Neuron (in vitro differentiated cells): ENCODE results near the gene RLBP1.
"Not testable (repeated sequence)": the region's sequence is repeated elsewhere in the genome, so short reads cannot be mapped to it uniquely, and the experiment has no call there.

Source experiments
- H2AFZ ChIP-seq: one replicate; pipeline ENCODE4 v1.6.1; 2013; ENCODE audit warnings: low read depth, mild to moderate bottlenecking, inconsistent platforms, low read length, moderate library complexity
- H3K27me3 ChIP-seq: one replicate; pipeline ENCODE4 v1.6.1; 2013; ENCODE audit warnings: low read length; ENCODE audit not compliant: insufficient read depth
- H3K36me3 ChIP-seq: one replicate; pipeline ENCODE4 v1.6.1; 2013; ENCODE audit warnings: low read length; ENCODE audit not compliant: insufficient read depth
- H3K4me1 ChIP-seq: one replicate; pipeline ENCODE4 v1.6.1; 2013; ENCODE audit warnings: low read length; ENCODE audit not compliant: insufficient read depth
- H3K4me3 ChIP-seq: 2 replicates; pipeline ENCODE4 v1.5.1; 2013; ENCODE audit warnings: mild to moderate bottlenecking, low read length, moderate library complexity
- H3K9me3 ChIP-seq: one replicate; pipeline ENCODE4 v1.6.1; 2013; ENCODE audit warnings: low read length

Gene RLBP1

DNA sequence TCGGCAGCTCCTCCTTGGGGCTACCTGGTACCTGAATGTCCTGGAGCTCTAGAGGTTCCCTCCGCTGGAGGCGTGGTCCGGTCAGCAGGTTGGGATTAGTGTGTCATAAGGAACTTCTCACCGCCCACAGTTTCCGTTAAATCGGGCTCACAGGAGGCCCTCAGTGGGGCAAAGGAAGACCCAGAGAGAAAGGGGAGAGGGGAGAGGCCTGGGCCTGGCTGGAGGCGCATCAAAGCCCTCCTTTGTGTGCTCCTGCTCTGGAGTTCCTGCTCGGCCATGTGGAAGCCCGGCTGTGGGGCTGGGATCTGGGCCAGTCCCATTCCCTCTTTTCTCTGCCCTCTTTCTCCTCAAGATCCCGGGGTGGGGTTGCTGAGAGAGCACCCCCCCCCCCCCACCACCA lies at the start of gene RLBP1:
Gene RLBP1, minus strand, starts transcription at position 37 of the 400 bp plus-strand sequence. CDS start 2,604 bp downstream, outside the sequence.
- H2AFZ ChIP-seq: no peak within 1 kb of the TSS
- no peaks in the 10 kb centered on the region for H3K27me3 ChIP-seq
- H3K4me1 ChIP-seq: peaks cover 8% of the 10 kb centered on the region
- H3K4me3 ChIP-seq: no peak within 1 kb of the TSS
- no peaks in the 10 kb centered on the region for H3K36me3 ChIP-seq
- no peaks in the 10 kb centered on the region for H3K9me3 ChIP-seq

DNA sequence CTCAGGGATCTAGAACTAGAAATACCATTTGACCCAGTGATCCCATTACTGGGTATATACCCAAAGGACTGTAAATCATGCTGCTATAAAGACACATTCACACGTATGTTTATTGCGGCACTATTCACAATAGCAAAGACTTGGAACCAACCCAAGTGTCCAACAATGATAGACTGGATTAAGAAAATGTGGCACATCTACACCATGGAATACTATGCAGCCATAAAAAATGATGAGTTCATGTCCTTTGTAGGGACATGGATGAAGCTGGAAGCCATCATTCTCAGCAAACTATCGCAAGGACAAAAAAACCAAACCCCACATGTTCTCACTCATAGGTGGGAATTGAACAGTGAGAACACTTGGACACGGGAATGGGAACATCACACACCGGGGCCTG lies 28.8 kb upstream of the RLBP1 start:
- H3K9me3 ChIP-seq, H2AFZ ChIP-seq, H3K27me3 ChIP-seq, H3K4me3 ChIP-seq, H3K4me1 ChIP-seq: not testable (repeated sequence)
- peaks cover 54% of the 10 kb centered on the region for H3K36me3 ChIP-seq

DNA sequence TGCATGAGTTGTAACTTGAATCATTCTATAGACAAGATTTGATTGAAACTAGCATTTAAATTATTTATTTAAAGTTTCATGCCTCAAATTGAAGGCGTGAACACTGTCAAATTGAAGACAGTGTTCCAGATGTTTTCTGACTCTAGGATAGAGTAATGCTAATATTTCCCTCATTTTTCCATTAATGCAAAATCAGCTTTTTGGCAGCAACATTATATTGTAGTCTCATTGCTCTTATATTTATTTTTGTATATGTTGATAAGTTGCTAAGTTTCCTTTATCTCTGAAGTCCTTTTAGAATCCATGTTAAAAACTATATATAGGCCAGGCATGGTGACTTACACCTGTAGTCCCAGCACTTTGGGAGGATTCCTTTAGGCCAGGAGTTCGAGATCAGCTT lies 27.2 kb upstream of the RLBP1 start:
- H3K4me1 ChIP-seq: peaks cover 14% of the 10 kb centered on the region
- no peak overlapping the region for H3K4me3 ChIP-seq
- H2AFZ ChIP-seq: no peak overlapping the region
- peaks cover 4% of the 10 kb centered on the region for H3K9me3 ChIP-seq
- H3K27me3 ChIP-seq: no peaks in the 10 kb centered on the region
- peaks cover 48% of the 10 kb centered on the region for H3K36me3 ChIP-seq

DNA sequence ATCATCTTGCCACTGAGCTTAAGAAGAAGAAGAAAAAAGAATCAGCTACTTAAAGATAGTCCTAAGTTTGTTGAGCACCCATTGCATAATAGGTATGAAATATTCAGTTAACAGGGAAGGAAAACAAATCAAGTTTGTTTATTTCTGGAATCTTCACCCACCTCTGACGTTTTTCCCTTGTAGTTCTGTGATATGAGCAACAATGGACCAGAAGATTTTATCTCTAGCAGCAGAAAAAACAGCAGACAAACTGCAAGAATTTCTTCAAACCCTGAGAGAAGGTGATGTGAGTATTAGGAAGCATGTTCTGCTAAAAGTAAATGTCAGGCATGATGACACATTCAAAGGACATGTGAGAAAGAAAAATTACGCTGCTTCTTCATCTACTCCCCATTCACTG lies 26.1 kb upstream of the RLBP1 start:
- peaks cover 14% of the 10 kb centered on the region for H3K4me1 ChIP-seq
- no peak overlapping the region for H2AFZ ChIP-seq
- H3K27me3 ChIP-seq: no peaks in the 10 kb centered on the region
- peaks cover 45% of the 10 kb centered on the region for H3K36me3 ChIP-seq
- H3K4me3 ChIP-seq: no peak overlapping the region
- peaks cover 4% of the 10 kb centered on the region for H3K9me3 ChIP-seq

DNA sequence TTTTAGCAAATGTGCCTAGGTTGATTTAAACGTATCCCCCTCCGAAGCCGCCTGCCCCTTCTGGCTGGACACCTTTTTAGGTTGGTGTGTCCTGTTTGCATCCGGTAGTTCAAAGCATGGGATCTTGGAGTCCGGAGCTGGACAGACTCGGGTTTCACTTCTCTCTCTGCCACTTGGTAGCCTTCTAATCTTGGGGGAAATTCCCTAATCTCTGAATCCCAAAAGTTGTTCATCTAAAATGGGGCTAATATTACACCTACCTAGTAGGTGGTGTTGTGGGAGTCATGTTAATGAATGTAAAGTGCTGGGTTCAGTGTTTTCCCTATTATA lies 23.2 kb upstream of the RLBP1 start:
- Histone ChIP-seq H3K36me3 (peaks cover 30% of the 10 kb centered on the region), H3K4me1 (peaks cover 14% of the 10 kb centered on the region), H3K4me3 (peak overlapping the region; percentile 83), H2AFZ (peak overlapping the region; percentile 76), H3K9me3 (peaks cover 4% of the 10 kb centered on the region), H3K27me3 (no peaks in the 10 kb centered on the region)

DNA sequence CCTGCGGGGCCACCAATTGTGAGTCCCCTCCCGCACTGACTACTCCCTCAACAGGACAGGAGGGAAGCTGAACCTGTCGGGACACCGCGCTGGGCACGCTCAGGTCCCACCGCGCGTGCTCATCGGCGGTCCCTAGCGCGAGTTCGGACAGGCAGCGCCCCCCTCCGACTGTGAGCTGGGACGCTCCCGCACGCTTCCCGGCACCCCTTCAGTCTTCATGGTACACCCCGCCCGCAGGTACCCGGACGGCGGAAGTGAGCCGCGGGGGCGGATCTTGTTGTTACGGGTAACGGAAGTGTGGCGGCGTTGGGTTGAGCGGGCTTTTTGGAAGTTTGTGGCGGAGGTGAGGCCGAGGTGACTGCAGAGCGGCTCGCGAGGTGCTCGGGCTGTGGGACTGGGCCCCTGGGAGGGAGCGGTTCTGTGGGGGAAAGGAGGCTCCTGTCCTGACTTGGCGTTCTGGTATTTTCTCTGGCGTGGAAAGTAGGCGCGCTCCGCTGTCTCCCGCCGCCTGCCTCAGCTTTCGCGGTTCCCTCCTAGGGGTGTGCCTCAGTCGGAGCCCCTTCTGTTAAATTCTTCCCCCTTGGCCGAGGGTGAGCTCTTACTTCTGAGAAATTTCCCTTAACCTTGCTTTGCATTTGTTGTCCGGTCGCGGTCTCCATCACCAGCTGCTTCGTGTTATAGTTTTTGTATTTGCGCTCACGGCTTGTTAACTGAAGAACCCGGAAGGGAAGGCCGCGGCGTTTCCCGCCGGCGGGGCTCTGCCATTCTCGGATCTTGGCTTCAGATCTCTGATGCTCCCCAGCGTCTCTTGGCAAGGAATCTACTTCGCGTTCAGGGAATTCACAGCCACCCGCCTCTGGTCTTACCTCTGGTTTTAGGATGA lies 22.6 kb upstream of the RLBP1 start, which contains the start of gene FANCI:
Gene FANCI, plus strand, starts transcription at position 289 of the 883 bp plus-strand sequence. CDS start 3,669 bp downstream, outside the sequence.
- Histone ChIP-seq H3K9me3 (no peaks in the 10 kb centered on the region), H3K27me3 (no peaks in the 10 kb centered on the region), H3K4me3 (peak within 1 kb of the TSS; percentile 83), H3K36me3 (peaks cover 24% of the 10 kb centered on the region), H3K4me1 (peaks cover 14% of the 10 kb centered on the region), H2AFZ (peak within 1 kb of the TSS; percentile 76)

DNA sequence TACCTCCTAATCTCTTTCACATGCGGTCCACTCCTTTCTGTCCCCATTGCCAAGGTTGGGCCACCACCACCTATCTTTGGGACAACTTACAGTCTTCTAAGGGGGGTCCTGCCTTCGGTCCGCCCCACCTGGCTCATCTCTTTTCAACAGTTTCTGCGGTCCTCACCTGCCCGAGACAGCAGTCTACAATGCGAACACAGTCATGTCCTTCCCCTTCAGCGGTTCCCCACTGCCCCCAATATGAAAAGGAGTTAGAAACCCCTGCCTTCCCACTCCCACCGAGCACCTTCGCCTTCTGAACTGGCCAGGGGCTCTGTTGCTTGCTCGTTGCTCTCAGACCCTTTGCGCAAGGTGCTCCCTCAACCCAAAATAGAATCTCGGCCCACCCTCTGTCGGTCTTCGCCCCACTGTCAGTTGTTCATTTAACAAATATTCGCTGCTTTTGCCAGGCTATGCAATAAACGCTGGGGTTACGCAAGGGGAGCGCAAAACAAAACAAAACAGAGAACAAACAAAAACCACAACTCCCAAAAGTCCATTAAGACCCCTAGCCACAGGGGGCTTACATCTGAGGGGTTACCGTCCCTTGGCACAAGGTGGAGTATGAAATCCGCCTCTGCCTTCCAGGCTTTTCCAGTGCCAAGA lies 21.8 kb upstream of the RLBP1 start:
- H2AFZ ChIP-seq: peak overlapping the region; percentile 76
- H3K4me3 ChIP-seq: peak overlapping the region; percentile 83
- H3K9me3 ChIP-seq: no peaks in the 10 kb centered on the region
- H3K36me3 ChIP-seq: peaks cover 16% of the 10 kb centered on the region
- H3K4me1 ChIP-seq: peaks cover 14% of the 10 kb centered on the region
- H3K27me3 ChIP-seq: no peaks in the 10 kb centered on the region

DNA sequence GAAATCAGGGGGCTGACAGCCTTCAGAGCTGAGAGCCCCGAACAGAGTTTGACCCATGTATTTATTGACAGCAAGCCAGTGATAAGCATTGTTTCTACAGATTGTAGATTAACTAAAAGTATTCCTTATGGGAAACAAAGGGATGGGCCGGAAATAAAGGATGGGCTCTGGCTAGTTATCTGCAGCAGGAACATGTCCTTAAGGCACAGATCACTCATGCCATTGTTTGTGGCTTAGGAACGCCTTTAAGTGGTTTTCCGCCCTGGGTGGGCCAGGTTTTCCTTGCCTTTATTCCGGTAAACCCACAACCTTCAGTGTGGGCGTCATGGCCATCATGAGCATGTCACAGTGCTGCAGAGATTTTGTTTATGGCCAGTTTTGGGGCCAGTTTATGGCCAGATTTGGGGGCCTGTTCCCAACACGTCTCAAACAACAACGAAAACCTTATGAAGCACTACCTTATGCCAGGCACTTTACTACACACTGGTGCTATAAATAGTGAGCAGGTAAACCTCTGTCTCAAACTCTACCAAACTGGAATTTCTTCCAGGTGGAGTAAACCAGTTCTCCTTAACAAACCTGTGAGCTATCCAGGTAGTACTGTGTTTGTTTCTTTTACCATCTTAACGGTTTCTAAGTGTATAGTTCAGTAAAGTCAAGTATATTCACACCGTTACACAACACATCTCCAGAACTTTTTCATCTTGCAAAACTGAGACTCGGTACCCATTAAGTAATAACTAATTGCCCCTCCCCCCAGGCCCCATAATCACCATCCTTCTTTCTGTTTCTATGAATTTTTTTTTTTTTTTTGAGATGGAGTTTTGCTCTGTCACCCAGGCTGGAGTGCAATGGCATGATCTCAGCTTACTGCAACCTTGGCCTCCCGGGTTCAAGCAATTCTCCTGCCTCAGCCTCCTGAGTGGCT lies 18.8 kb upstream of the RLBP1 start:
- H3K4me1 ChIP-seq: not testable (repeated sequence)

DNA sequence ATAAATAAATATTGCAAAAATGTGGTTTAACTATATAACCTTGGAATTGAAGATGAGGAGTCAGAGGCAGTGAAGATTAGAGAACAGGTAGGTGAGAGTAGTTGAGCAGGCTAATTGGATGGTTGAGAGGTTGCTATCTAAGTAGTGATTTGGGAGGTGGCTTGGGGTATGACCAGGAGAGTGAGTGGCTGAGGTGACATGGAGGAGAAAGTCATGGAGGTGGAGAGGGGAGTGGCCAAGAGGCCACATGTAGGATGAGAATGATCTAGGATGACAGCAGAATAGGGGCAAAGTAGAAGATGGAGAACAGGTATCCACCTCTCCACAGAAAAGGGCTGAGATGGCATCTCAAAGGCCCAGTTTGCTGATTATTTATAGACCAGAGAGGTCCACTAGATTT lies 10.5 kb upstream of the RLBP1 start:
- no peak overlapping the region for H3K4me3 ChIP-seq
- no peaks in the 10 kb centered on the region for H3K9me3 ChIP-seq

More for the DNA sequence above, 18.8 kb upstream of the RLBP1 start:
- H3K27me3 ChIP-seq, H3K36me3 ChIP-seq, H3K9me3 ChIP-seq, H3K4me3 ChIP-seq, H2AFZ ChIP-seq: not testable (repeated sequence)

DNA sequence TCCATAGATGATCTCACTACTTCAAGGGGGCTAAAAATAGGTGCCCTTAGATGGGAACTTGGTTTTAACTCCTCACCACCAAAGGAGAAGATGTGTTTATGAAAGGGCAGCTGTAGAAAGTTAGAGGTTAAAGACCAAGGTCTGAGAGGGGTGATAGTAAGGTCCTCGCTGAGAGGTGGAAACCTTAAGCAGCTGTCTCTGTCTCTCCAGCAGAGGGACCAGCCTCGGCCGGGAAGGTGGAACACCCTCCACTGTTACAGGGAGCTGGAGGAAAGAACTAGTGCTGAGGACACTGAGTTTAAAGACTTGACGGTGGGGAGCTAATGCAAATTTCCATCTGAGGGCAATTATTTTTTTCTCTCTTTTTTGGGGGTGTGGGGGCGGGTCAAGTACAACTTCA lies 8.9 kb upstream of the RLBP1 start:
- H3K4me3 ChIP-seq: no peak overlapping the region
- no peaks in the 10 kb centered on the region for H3K4me1 ChIP-seq
- no peak overlapping the region for H2AFZ ChIP-seq
- no peaks in the 10 kb centered on the region for H3K9me3 ChIP-seq
- no peaks in the 10 kb centered on the region for H3K36me3 ChIP-seq
- H3K27me3 ChIP-seq: no peaks in the 10 kb centered on the region

More for the DNA sequence above, 10.5 kb upstream of the RLBP1 start:
- no peaks in the 10 kb centered on the region for H3K36me3 ChIP-seq
- H3K4me1 ChIP-seq: no peaks in the 10 kb centered on the region
- no peak overlapping the region for H2AFZ ChIP-seq
- H3K27me3 ChIP-seq: no peaks in the 10 kb centered on the region

DNA sequence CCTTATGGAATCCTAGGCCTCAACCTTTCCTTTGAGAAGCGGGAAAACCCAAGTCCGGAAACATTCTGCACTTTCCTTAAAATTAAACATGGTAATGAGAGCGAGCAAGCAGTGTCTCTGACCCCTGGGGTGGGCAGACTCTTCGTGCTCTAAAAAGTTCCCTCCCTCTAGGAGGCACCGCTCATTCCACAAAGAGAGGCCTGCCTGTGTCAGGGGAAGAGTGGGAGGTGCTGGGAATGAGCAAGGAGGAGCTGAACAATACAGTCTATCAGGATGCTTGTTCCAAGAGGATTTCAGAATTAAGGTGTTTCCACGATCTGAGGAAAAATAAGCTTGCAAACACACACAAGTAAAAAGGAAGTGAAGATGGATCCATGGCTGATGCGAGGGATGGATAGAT lies 6.0 kb upstream of the RLBP1 start:
- no peaks in the 10 kb centered on the region for H3K9me3 ChIP-seq
- H3K27me3 ChIP-seq: no peaks in the 10 kb centered on the region
- no peak overlapping the region for H2AFZ ChIP-seq
- H3K4me1 ChIP-seq: no peaks in the 10 kb centered on the region
- no peaks in the 10 kb centered on the region for H3K36me3 ChIP-seq
- no peak overlapping the region for H3K4me3 ChIP-seq

DNA sequence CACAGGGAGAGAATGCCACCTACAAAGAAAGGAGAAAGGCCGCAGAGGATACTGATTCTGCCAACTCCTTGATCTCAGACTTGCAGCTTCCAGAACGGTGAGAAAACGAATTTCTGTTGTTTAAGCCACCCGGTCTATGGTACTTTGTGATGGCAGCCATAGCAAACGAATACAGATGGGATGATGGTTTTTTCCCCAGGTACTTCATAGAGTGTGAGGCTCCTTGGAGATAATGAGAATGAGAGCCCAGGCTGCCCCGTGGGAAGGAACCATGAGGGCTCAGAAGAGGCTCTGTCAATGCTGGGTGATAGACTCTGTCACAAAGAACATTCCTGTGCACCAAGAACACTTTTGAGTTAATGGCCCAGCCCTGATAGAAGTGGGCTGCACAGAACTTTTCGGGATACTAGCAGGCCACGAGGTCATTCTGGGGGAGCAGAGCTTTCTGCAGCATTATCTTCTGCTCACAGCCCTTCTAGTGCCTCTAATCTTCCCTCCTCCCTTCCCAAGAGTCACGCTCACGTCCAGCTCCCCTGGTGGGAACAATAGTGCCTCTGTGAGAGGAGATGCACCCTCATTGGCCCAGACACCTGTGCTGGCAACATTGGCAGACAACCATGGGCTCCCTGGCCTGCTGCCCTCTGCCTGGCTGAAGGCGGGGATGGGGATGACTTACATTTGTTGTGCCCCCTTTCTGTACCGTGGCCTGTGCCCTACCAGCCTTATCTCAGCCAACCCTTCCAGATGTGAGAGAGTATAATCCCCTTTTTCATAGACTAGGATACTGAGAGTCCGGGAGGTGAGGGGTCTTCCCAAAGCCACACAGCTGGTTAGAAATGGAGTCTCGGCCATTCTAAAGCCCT lies 5.2 kb upstream of the RLBP1 start:
- peaks cover 5% of the 10 kb centered on the region for H3K4me1 ChIP-seq
- no peaks in the 10 kb centered on the region for H3K27me3 ChIP-seq
- H2AFZ ChIP-seq: no peak overlapping the region
- no peaks in the 10 kb centered on the region for H3K36me3 ChIP-seq
- no peaks in the 10 kb centered on the region for H3K9me3 ChIP-seq
- no peak overlapping the region for H3K4me3 ChIP-seq
